Measurements from ENCODE around the gene CSTPP1. TPM values are rescaled to one million over a fixed set of nuclear protein-coding genes. Genes with fewer than 3 reads are reported as not detected.

Gene CSTPP1
- total RNA-seq, 1 donor from 2014 or later = 66.1 TPM

DNA sequence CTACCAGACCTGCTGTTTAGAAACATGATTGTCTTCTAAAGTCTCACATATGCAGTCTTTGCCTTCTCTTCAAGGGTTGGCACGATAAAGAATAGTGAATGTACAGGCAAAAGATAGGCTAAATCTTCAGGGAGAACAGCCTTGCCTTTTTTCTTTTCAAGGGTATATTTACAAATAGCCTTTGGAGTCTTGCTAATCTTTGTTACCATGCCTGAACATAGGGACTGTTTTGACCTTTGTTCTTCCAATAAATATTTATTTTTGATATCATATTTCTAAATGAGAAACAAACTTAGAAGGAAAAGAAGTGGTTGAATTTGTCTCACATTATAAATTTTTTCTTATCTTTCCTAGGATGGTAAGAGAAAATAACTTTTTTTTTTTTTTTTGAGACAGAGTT, 12.7 kb downstream of the CSTPP1 start:
- no peak overlapping the region for H3K27ac Mint-ChIP-seq
- H3K4me3 Mint-ChIP-seq (ENCODE audit: low read depth) = no peak overlapping the region
- H3K36me3 Mint-ChIP-seq (ENCODE audit: insufficient read depth) = peaks cover 2% of the 10 kb centered on the region
- peaks cover 29% of the 10 kb centered on the region for H3K4me1 Mint-ChIP-seq (ENCODE audit: low read depth)
- H3K9me3 Mint-ChIP-seq (ENCODE audit: low read depth) = no peaks in the 10 kb centered on the region
- TF ChIP-seq, protein P1, sequence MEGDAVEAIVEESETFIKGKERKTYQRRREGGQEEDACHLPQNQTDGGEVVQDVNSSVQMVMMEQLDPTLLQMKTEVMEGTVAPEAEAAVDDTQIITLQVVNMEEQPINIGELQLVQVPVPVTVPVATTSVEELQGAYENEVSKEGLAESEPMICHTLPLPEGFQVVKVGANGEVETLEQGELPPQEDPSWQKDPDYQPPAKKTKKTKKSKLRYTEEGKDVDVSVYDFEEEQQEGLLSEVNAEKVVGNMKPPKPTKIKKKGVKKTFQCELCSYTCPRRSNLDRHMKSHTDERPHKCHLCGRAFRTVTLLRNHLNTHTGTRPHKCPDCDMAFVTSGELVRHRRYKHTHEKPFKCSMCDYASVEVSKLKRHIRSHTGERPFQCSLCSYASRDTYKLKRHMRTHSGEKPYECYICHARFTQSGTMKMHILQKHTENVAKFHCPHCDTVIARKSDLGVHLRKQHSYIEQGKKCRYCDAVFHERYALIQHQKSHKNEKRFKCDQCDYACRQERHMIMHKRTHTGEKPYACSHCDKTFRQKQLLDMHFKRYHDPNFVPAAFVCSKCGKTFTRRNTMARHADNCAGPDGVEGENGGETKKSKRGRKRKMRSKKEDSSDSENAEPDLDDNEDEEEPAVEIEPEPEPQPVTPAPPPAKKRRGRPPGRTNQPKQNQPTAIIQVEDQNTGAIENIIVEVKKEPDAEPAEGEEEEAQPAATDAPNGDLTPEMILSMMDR (IDR thresholded peaks at IDR 0.05; ENCODE audit: unreplicated experiment) = no peak
- no peaks in the 10 kb centered on the region for H3K27me3 Mint-ChIP-seq
- DNase-seq (ENCODE audit: low spot score, unreplicated experiment) = no peak

DNA sequence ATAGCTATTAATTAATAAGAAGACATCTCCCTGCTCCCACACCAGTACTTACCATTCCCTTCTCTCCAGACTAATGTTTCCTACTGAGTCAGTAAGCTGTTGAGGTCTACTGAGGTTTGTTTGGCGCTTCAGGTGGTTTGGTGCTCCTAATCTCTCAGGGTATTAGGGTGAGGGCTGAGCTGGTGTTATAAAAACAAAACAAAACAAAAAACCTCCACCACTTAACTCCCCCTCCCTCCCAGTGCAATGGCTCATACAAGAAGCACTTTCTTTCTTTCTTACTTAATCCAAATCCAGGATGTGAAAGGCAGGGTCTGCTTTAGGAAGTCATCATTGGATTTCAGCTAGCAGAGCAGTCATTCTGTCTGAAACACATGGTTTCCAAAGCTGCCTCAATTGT, 15.3 kb downstream of the CSTPP1 start:
- DNase-seq (ENCODE audit: low spot score, unreplicated experiment) = no peak
- Mint-ChIP-seq H3K4me3 (ENCODE audit: low read depth) (no peak overlapping the region), H3K36me3 (ENCODE audit: insufficient read depth) (peaks cover 1% of the 10 kb centered on the region), H3K27ac (no peak overlapping the region), H3K27me3 (no peaks in the 10 kb centered on the region), H3K9me3 (ENCODE audit: low read depth) (no peaks in the 10 kb centered on the region), H3K4me1 (ENCODE audit: low read depth) (peaks cover 24% of the 10 kb centered on the region)
- TF ChIP-seq, protein P1 (IDR thresholded peaks at IDR 0.05; ENCODE audit: unreplicated experiment) = no peak

DNA sequence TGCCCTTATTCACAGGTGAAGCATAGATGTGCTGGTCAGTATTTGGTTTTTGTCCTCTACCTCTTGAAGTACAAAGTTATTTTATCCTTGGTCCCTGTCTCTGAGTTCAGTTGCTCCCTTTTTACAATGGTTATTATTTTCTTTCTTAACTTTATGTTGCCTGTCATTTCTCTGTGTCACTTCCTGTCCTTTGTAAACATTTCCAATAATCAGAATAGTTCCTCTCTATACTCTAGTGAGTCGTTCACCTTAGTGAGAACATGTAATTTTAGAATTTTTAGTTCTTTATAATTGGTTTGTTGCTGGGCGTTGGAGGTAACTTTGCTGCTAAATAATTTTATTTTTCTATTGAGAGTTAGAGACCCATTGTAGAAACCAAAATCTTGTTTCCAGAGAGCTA, 16.0 kb downstream of the CSTPP1 start:
- no peaks in the 10 kb centered on the region for H3K27me3 Mint-ChIP-seq

DNA sequence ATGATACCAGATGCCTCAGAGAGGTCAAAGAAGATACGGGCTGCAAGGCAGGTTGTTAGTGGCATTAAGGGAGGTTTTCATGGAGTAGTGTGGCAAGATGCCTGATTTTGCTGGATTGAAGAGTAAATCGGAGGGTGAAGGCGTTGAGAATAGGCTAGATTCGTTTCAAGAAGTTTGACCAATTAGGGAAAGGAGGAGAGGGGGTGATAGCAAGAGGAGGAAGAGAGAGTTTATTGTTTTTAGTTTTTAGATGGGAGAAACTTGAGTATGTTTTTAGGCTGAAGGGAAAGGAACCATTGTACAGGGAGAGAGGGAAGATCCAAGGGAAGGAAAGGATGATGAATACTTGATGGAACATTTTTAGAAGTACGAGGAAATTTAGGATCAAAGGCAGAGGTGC, 16.5 kb downstream of the CSTPP1 start:
- no peak for DNase-seq (ENCODE audit: low spot score, unreplicated experiment)
- Mint-ChIP-seq H3K36me3 (ENCODE audit: insufficient read depth) (peaks cover 4% of the 10 kb centered on the region), H3K9me3 (ENCODE audit: low read depth) (no peaks in the 10 kb centered on the region), H3K27ac (no peak overlapping the region), H3K4me3 (ENCODE audit: low read depth) (no peak overlapping the region), H3K4me1 (ENCODE audit: low read depth) (peaks cover 12% of the 10 kb centered on the region), H3K27me3 (no peaks in the 10 kb centered on the region)
- TF ChIP-seq, protein P1 (IDR thresholded peaks at IDR 0.05; ENCODE audit: unreplicated experiment) = no peak

More for the DNA sequence above, 16.0 kb downstream of the CSTPP1 start:
- H3K9me3 Mint-ChIP-seq (ENCODE audit: low read depth) = no peaks in the 10 kb centered on the region
- DNase-seq (ENCODE audit: low spot score, unreplicated experiment) = no peak
- H3K36me3 Mint-ChIP-seq (ENCODE audit: insufficient read depth) = peaks cover 1% of the 10 kb centered on the region
- H3K27ac Mint-ChIP-seq = no peak overlapping the region
- H3K4me1 Mint-ChIP-seq (ENCODE audit: low read depth) = peaks cover 17% of the 10 kb centered on the region
- TF ChIP-seq, protein P1 (IDR thresholded peaks at IDR 0.05; ENCODE audit: unreplicated experiment) = no peak
- no peak overlapping the region for H3K4me3 Mint-ChIP-seq (ENCODE audit: low read depth)

DNA sequence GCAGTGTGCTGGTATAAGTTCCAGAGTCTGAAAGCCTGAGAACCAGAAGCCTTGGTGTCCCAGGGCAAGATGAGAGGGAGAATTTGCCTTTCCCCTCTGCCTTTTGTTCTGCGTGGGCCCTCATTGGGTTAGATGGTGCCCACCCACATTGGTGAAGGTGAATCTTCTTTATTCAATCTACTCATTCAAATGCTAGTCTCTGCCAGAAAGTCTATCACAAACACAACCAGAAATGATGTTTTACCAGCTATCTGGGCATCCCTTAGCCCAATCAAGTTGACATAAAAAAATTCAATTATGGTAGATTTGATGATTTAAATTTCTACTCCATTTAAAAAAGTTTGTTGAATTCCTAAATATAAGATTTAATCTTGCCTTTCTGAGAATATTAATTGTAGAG, 22.2 kb downstream of the CSTPP1 start:
- H3K27me3 Mint-ChIP-seq = no peaks in the 10 kb centered on the region

More for the DNA sequence above, 22.2 kb downstream of the CSTPP1 start:
- Mint-ChIP-seq H3K4me3 (ENCODE audit: low read depth) (no peak overlapping the region), H3K4me1 (ENCODE audit: low read depth) (no peaks in the 10 kb centered on the region), H3K27ac (no peak overlapping the region), H3K9me3 (ENCODE audit: low read depth) (peaks cover 9% of the 10 kb centered on the region), H3K36me3 (ENCODE audit: insufficient read depth) (peaks cover 34% of the 10 kb centered on the region)
- no peak for DNase-seq (ENCODE audit: low spot score, unreplicated experiment)
- TF ChIP-seq, protein P1 (IDR thresholded peaks at IDR 0.05; ENCODE audit: unreplicated experiment) = no peak

Data from progenitor cell of endocrine pancreas (in vitro differentiated cells).